Loucy (cell line): ENCODE measurements around the gene TSEN2.

ENCODE experiments used
- H2AFZ ChIP-seq: fragments of 200-600 bp; sonication (generic); 2 replicates; pipeline ENCODE4 v1.6.0; 2016; ENCODE audit warnings: antibody characterized with exemption, mild to moderate bottlenecking, low read length, moderate library complexity
- H3F3A ChIP-seq: fragments of 200-600 bp; 2 replicates; pipeline ENCODE4 v1.6.0; 2016; ENCODE audit warnings: antibody characterized with exemption, low read depth, mild to moderate bottlenecking
- H3K27me3 ChIP-seq: fragments of 200-600 bp; sonication (generic); 2 replicates; pipeline ENCODE4 v1.6.1; 2014; ENCODE audit warnings: low read length, mild to moderate bottlenecking; ENCODE audit not compliant: insufficient read depth, poor library complexity, severe bottlenecking
- H3K36me3 ChIP-seq: fragments of 200-600 bp; sonication (generic); 2 replicates; pipeline ENCODE4 v1.6.1; 2016; ENCODE audit warnings: low read length; ENCODE audit not compliant: insufficient read depth
- H3K4me1 ChIP-seq: fragments of 200-600 bp; sonication (generic); 2 replicates; pipeline ENCODE4 v1.5.1; 2014; ENCODE audit warnings: low read length, mild to moderate bottlenecking; ENCODE audit not compliant: insufficient read depth, poor library complexity, severe bottlenecking
- H3K4me2 ChIP-seq: fragments of 200-600 bp; sonication (generic); 2 replicates; pipeline ENCODE4 v1.6.0; 2014; ENCODE audit warnings: antibody characterized with exemption, low read length, low read depth, mild to moderate bottlenecking; ENCODE audit not compliant: poor library complexity, severe bottlenecking
- H3K4me3 ChIP-seq: fragments of 200-600 bp; sonication (generic); 2 replicates; pipeline ENCODE4 v1.5.1; 2014; ENCODE audit warnings: low read length, mild to moderate bottlenecking, mixed read lengths; ENCODE audit not compliant: poor library complexity, severe bottlenecking
- H3K79me2 ChIP-seq: fragments of 200-600 bp; sonication (generic); 2 replicates; pipeline ENCODE4 v1.6.1; 2014; ENCODE audit warnings: low read length; ENCODE audit not compliant: insufficient read depth
- H3K9ac ChIP-seq: fragments of 200-600 bp; sonication (generic); 2 replicates; pipeline ENCODE4 v1.6.0; 2014; ENCODE audit warnings: mild to moderate bottlenecking, low read depth, low read length, moderate library complexity; ENCODE audit not compliant: poor library complexity, severe bottlenecking
- H3K9me2 ChIP-seq: fragments of 200-600 bp; sonication (generic); replicated peaks from 2 replicates; pipeline ENCODE4 v1.6.1; 2016; ENCODE audit warnings: low read depth, low read length, mixed read lengths
- H3K9me3 ChIP-seq: fragments of 200-600 bp; sonication (generic); 2 replicates; pipeline ENCODE4 v1.6.1; 2014; ENCODE audit warnings: mild to moderate bottlenecking, antibody characterized with exemption, low read length, low read depth; ENCODE audit not compliant: insufficient read depth
- H4K20me1 ChIP-seq: fragments of 200-600 bp; sonication (generic); 2 replicates; pipeline ENCODE4 v1.6.0; 2014; ENCODE audit warnings: antibody characterized with exemption, low read length, mild to moderate bottlenecking; ENCODE audit not compliant: insufficient read depth, poor library complexity, severe bottlenecking
- CTCF ChIP-seq: fragments of 200-600 bp; sonication (generic); conservative IDR thresholded peaks from 2 replicates; pipeline ENCODE4 v1.5.1; 2014; ENCODE audit warnings: mild to moderate bottlenecking, antibody characterized with exemption, low read length
- EZH2phosphoT487 ChIP-seq: fragments of 200-600 bp; IDR thresholded peaks from 2 replicates; pipeline ENCODE4 v1.6.1; 2018; ENCODE audit warnings: antibody characterized with exemption, mild to moderate bottlenecking, moderate library complexity, borderline replicate concordance

The TSEN2 gene

DNA sequence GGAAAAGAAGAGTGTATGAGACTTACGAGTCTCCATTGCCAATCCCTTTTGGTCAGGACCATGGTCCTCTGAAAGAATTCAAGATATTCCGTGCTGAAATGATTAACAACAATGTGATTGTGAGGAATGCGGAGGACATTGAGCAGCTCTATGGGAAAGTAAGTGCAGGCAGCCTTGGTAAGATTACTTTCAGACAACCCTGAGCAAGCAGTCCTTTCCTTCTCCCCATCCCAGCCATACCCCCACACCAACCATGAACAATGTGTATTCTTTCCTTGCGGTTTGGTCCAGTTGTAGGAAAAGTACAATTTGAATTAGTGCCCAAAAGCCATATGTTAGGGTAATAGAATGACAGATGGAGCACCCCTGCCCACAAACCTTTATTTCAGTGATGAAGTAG is 5.6 kb downstream of the TSEN2 start:
- H2AFZ ChIP-seq, result no peak overlapping the region
- no peaks in the 10 kb centered on the region for H3K9me3 ChIP-seq
- peaks cover 35% of the 10 kb centered on the region for H3K4me1 ChIP-seq
- H3K79me2 ChIP-seq, result peaks cover 10% of the 10 kb centered on the region
- H3K4me2 ChIP-seq, result peak overlapping the region; percentile 47
- no peak overlapping the region for H3K9ac ChIP-seq
- no peaks in the 10 kb centered on the region for H4K20me1 ChIP-seq
- no peak for TF ChIP-seq EZH2phosphoT487
- no peak for TF ChIP-seq CTCF
- H3K9me2 ChIP-seq, result no peaks in the 10 kb centered on the region
- H3K36me3 ChIP-seq, result no peaks in the 10 kb centered on the region
- no peaks in the 10 kb centered on the region; the same call in 1 of the 2 replicates for H3F3A ChIP-seq
- H3K27me3 ChIP-seq, result no peaks in the 10 kb centered on the region
- peak overlapping the region; percentile 7 for H3K4me3 ChIP-seq

DNA sequence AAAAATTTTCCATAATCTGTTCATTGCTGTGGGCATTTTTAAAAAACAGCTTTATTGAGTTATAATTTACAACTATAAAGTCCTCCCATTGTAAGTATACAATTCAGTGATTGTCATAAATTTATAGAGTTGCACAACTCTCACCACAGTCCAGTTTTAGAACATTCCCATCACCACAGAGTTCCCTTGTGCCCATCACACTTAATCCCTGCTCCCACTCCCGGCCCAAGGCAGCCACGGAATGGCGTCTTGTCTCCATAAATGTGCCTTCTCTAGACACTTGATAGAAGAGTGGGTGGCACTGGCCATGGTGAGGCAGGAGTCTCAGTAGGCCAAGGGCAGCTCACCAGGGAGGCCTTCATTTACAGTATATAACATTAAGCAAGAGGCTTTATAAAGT is 6.3 kb downstream of the TSEN2 start:
- no peaks in the 10 kb centered on the region for H4K20me1 ChIP-seq
- H3K36me3 ChIP-seq, result no peaks in the 10 kb centered on the region
- no peak for TF ChIP-seq EZH2phosphoT487
- TF ChIP-seq CTCF, result no peak
- H3K79me2 ChIP-seq, result peaks cover 3% of the 10 kb centered on the region; the same call in 1 of the 2 replicates
- H3K9me3 ChIP-seq, result no peaks in the 10 kb centered on the region
- H3K4me3 ChIP-seq, result no peak overlapping the region
- no peak overlapping the region for H3K4me2 ChIP-seq
- H3K4me1 ChIP-seq, result peaks cover 28% of the 10 kb centered on the region
- no peaks in the 10 kb centered on the region for H3K9me2 ChIP-seq
- H3F3A ChIP-seq, result no peaks in the 10 kb centered on the region; the same call in 1 of the 2 replicates
- no peak overlapping the region for H2AFZ ChIP-seq
- H3K9ac ChIP-seq, result no peak overlapping the region
- H3K27me3 ChIP-seq, result no peaks in the 10 kb centered on the region

DNA sequence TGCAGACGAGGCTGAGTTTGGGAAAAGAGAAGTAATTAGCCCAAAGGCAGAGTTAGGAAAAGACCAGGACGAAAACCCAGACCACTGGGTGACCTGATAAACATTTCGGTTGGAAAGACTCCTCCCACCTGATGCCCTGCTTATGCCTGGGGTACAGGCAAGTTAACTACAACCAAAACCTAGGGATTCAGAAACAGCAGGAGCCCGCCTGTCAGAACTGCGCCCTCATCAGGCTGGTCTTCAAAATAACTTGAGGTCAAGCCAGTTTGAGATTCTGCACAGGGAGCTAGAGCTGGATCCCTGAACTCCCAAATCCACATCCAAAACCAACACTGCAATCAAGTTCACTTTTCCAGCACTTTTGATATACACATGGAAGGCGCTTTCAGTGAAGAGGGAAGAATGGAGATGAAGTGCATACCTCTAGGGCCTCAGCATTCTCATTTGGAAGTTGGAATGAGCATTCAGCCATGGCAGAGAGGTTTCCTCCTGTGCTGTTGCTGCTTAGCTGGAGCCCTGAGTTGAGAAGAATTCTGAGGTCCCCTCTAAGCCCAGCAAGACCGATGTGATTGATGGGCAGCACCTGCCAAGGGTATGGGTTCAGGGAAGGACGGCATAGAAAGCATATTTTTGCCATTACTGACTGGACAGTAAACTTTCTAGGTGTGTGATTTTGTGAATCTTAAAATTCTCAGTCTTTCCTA is 11.6 kb downstream of the TSEN2 start:
- TF ChIP-seq EZH2phosphoT487 (no peak), CTCF (peak; percentile 62)

More for the DNA sequence above, 11.6 kb downstream of the TSEN2 start:
- no peak overlapping the region for H3K9ac ChIP-seq
- no peaks in the 10 kb centered on the region for H3K36me3 ChIP-seq
- H3K4me1 ChIP-seq, result no peaks in the 10 kb centered on the region
- H3K79me2 ChIP-seq, result no peaks in the 10 kb centered on the region
- H4K20me1 ChIP-seq, result no peaks in the 10 kb centered on the region
- no peak overlapping the region for H3K4me3 ChIP-seq
- H3K27me3 ChIP-seq, result no peaks in the 10 kb centered on the region
- H2AFZ ChIP-seq, result no peak overlapping the region
- H3F3A ChIP-seq, result no peaks in the 10 kb centered on the region; the same call in 1 of the 2 replicates
- H3K4me2 ChIP-seq, result no peak overlapping the region
- H3K9me3 ChIP-seq, result no peaks in the 10 kb centered on the region
- no peaks in the 10 kb centered on the region for H3K9me2 ChIP-seq
